Measurements from ENCODE around the gene SRP14. TPM values are rescaled to one million over a fixed set of nuclear protein-coding genes. Genes with fewer than 3 reads are reported as not detected.
A peak's percentile ranks its signal among the peaks of the same experiment; 100 is the strongest.

SRP14 gene
- total RNA-seq, 2 experiments from 2014 or later = 130 to 188 TPM

GRCh38 chr15:40053831-40054604, 15.0 kb upstream of the SRP14 start:
- H3K9me3 ChIP-seq (ENCODE audit: low read length) = no peaks in the 10 kb centered on the region
- peak overlapping the region; percentile 31 for H3K27ac ChIP-seq (ENCODE audit: low read depth, low read length, poor library complexity, severe bottlenecking)
- no peak for DNase-seq (ENCODE audit: low spot score)
- no peaks in the 10 kb centered on the region for H3K9me2 ChIP-seq (ENCODE audit: insufficient read depth, low read length)
- no TSS peak for BruUV-seq (replicated peaks)
- H2AFZ ChIP-seq (ENCODE audit: low read length) = no peak overlapping the region
- TF ChIP-seq CTCF (conservative IDR thresholded peaks at IDR 0.05; ENCODE audit: low read length) = no peak
- no peak for TF ChIP-seq EZH2phosphoT487 (IDR thresholded peaks at IDR 0.05; ENCODE audit: borderline replicate concordance, low read depth, low read length)
- H3K79me2 ChIP-seq (ENCODE audit: insufficient read depth, low read depth, low read length) = no peaks in the 10 kb centered on the region
- intact Hi-C loops (cut with micrococcal nuclease; ENCODE audit: unreplicated experiment) = loop anchor here (2.0 to 5.0 kb wide), 2 partner anchors 45 to 268 kb away; partner anchors contain the start of gene INAFM2
- H4K20me1 ChIP-seq (ENCODE audit: insufficient read depth, low read length) = no peaks in the 10 kb centered on the region
- peaks cover 70% of the 10 kb centered on the region for H3K4me1 ChIP-seq (ENCODE audit: insufficient read depth, low read length, poor library complexity, severe bottlenecking)
- H3K4me2 ChIP-seq (ENCODE audit: low read length) = peak overlapping the region; percentile 71
- ChIA-PET CTCF (ENCODE audit: unreplicated experiment) (interaction anchor here (2.3 kb wide), 1 partner anchor 42 kb away, joined by 7 read pairs; no protein-coding TSS in a partner anchor), POLR2A (interaction anchor here (0.5 to 3.5 kb wide), 9 partner anchors 8 to 60 kb away, joined by 3 to 10 read pairs (median 4); no protein-coding TSS in a partner anchor)
- no peaks in the 10 kb centered on the region for H3K36me3 ChIP-seq (ENCODE audit: insufficient read depth, low read length)
- peak overlapping the region; percentile 22 for H3K4me3 ChIP-seq (ENCODE audit: low read depth, low read length, poor library complexity, severe bottlenecking)

GRCh38 chr15:40053079-40053830, 14.3 kb upstream of the SRP14 start:
- Histone ChIP-seq H3K9me2 (ENCODE audit: insufficient read depth, low read length) (no peaks in the 10 kb centered on the region), H3K27ac (ENCODE audit: low read depth, low read length, poor library complexity, severe bottlenecking) (no peak overlapping the region), H3K4me3 (ENCODE audit: low read depth, low read length, poor library complexity, severe bottlenecking) (no peak overlapping the region), H2AFZ (ENCODE audit: low read length) (no peak overlapping the region), H3K4me2 (ENCODE audit: low read length) (peak overlapping the region; percentile 71), H3K9me3 (ENCODE audit: low read length) (no peaks in the 10 kb centered on the region), H3K36me3 (ENCODE audit: insufficient read depth, low read length) (no peaks in the 10 kb centered on the region), H3K4me1 (ENCODE audit: insufficient read depth, low read length, poor library complexity, severe bottlenecking) (peaks cover 70% of the 10 kb centered on the region), H4K20me1 (ENCODE audit: insufficient read depth, low read length) (no peaks in the 10 kb centered on the region), H3K79me2 (ENCODE audit: insufficient read depth, low read depth, low read length) (no peaks in the 10 kb centered on the region)
- ChIA-PET CTCF (ENCODE audit: unreplicated experiment) (interaction anchor here (0.9 to 1.2 kb wide), 2 partner anchors 44 to 52 kb away, joined by 3 to 4 read pairs; no protein-coding TSS in a partner anchor), POLR2A (interaction anchor here (0.6 to 3.5 kb wide), 7 partner anchors 9 to 54 kb away, joined by 3 to 10 read pairs (median 4); no protein-coding TSS in a partner anchor)
- DNase-seq (ENCODE audit: low spot score) = no peak
- intact Hi-C loops (cut with micrococcal nuclease; ENCODE audit: unreplicated experiment) = loop anchor here (5.0 kb wide), 1 partner anchor 269 kb away; the partner anchor contains the start of gene INAFM2
- TF ChIP-seq CTCF (conservative IDR thresholded peaks at IDR 0.05; ENCODE audit: low read length) (0 out of 2 replicates have a peak, but pooled peaks have one; percentile 37), EZH2phosphoT487 (IDR thresholded peaks at IDR 0.05; ENCODE audit: borderline replicate concordance, low read depth, low read length) (no peak)
- BruUV-seq (replicated peaks) = no TSS peak
